Measurements from ENCODE around the gene GTPBP6.

DNA sequence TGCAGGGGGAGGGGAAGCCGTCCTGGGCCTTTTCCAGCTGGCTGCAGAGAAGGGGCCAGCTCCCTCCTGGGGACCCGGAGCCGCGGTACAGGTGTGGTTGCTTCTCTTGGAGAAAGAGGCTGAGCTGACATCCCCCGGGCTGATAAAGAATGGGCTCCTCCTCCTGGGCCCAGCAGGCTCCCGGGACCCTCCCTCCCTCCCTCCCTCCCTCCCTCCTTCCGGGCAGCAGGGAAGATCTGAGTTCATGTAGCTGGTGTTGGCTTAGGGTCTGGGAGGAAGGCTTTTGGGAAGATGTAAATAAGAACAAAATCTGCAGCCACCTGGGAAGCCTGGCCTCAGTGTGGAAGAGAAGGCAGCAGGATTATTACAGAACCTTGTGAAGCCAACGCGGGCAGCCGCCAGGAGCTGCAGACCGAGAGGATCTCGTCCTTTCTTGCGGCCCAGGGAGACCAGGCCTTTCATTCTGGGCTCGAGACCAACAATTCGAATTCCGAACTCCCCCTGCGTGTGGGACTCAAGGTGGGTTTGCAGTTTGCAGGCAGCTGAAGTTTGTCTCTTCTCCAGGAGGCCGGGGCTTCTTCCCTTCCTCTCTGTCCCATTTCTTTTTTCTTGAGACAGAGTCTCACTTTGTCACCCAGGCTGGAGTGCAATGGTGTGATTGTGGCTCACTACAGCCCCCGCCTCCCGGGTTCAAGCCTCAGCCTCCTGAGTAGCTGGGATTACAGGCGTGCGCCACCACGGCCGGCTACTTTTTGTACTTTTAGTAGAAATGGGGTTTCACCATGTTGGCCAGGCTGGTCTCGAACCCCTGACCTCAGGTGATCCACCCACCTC lies 37.2 kb downstream of the GTPBP6 start, which contains the start of gene PLCXD1:
- TF ChIP-seq, protein P1, sequence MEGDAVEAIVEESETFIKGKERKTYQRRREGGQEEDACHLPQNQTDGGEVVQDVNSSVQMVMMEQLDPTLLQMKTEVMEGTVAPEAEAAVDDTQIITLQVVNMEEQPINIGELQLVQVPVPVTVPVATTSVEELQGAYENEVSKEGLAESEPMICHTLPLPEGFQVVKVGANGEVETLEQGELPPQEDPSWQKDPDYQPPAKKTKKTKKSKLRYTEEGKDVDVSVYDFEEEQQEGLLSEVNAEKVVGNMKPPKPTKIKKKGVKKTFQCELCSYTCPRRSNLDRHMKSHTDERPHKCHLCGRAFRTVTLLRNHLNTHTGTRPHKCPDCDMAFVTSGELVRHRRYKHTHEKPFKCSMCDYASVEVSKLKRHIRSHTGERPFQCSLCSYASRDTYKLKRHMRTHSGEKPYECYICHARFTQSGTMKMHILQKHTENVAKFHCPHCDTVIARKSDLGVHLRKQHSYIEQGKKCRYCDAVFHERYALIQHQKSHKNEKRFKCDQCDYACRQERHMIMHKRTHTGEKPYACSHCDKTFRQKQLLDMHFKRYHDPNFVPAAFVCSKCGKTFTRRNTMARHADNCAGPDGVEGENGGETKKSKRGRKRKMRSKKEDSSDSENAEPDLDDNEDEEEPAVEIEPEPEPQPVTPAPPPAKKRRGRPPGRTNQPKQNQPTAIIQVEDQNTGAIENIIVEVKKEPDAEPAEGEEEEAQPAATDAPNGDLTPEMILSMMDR (IDR thresholded peaks at IDR 0.05 in 8 of 11, conservative IDR thresholded peaks at IDR 0.05 in 3 of 11): no peak
- TF ChIP-seq POLR2A (IDR thresholded peaks at IDR 0.05): no peak

Data from spleen (tissue), 7 donors.